Body of pancreas (tissue), 4 donors: Measurements from ENCODE around the gene TTC28.

Experiments used
- CTCF ChIP-seq, 7 experiments: fragments of 450-650 bp in 4 of 7; fragments of 200-600 bp in 3 of 7; sonication (generic) in 3 of 7; IDR thresholded peaks; one replicate each; pipeline ENCODE4 v1.5.1; 2016 to 2019; ENCODE audit warnings: antibody characterized with exemption in 7 of 7
- POLR2A ChIP-seq, 3 donors: fragments of 450-650 bp; IDR thresholded peaks; one replicate each; pipeline ENCODE4 v1.6.1; 2016; ENCODE audit warnings: antibody characterized with exemption in 3 of 3, mild to moderate bottlenecking in 2 of 3

DNA sequence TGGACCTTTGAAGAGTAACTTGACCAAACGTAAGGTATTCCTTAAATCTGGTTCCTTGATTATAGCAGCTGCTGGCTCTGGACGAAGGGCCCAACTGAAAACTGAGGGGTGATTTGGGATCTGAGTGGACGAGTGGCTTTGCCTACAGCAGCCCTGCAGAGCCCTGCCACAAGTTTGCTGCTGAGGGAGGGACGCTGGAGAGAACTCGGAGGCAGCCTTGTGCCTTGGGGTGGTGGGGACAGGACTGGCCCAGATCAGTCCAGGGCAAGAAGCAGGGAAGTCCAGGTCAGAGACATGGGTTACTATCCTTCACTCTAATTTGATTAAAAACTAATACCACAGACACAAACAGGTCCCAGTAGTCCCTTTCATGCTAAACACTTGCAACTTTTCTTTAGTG lies 671.0 kb downstream of the TTC28 start:
- TF ChIP-seq CTCF (IDR thresholded peaks at IDR 0.05), result no peak
- TF ChIP-seq POLR2A (IDR thresholded peaks at IDR 0.05), result no peak
